ENCODE data around the gene ZNF814. TPM values are rescaled to one million over a fixed set of nuclear protein-coding genes. Genes with fewer than 3 reads are reported as not detected.
"Not testable (repeated sequence)": the region's sequence is repeated elsewhere in the genome, so short reads cannot be mapped to it uniquely, and the experiment has no call there.

Gene ZNF814
- total and polyA plus RNA-seq, 4 donors: 17.5 to 61.5 (median 33.1) TPM

- 57% methylated on average over 6 of the region's 7 CpGs for WGBS (ENCODE audit: insufficient coverage)
- Histone ChIP-seq H3K27me3 (ENCODE audit: control insufficient read depth, insufficient read depth, low read length) (no peaks in the 10 kb centered on the region), H3K4me3 (ENCODE audit: low read depth, low read length) (no peak overlapping the region), H3K4me1 (ENCODE audit: control insufficient read depth, insufficient read depth, low read length) (no peaks in the 10 kb centered on the region), H3K27ac (ENCODE audit: low read depth, low read length) (no peak overlapping the region), H3K36me3 (ENCODE audit: control insufficient read depth, insufficient read depth, low read length) (peaks cover 15% of the 10 kb centered on the region), H3K9me3 (ENCODE audit: control insufficient read depth, insufficient read depth, low read length) (no peaks in the 10 kb centered on the region)
- DNase-seq (ENCODE audit: low read depth in 4 of 6, low spot score in 6 of 6): no peak
Observed at GRCh38 chr19:57903618-57904184, 14.9 kb upstream of the ZNF814 start.

- no peak for DNase-seq (ENCODE audit: low read depth in 4 of 6, low spot score in 6 of 6)
- Histone ChIP-seq H3K4me3 (ENCODE audit: low read depth, low read length) (no peak overlapping the region), H3K27me3 (ENCODE audit: control insufficient read depth, insufficient read depth, low read length) (no peaks in the 10 kb centered on the region), H3K9me3 (ENCODE audit: control insufficient read depth, insufficient read depth, low read length) (no peaks in the 10 kb centered on the region), H3K27ac (ENCODE audit: low read depth, low read length) (no peak overlapping the region), H3K36me3 (ENCODE audit: control insufficient read depth, insufficient read depth, low read length) (peaks cover 9% of the 10 kb centered on the region), H3K4me1 (ENCODE audit: control insufficient read depth, insufficient read depth, low read length) (no peaks in the 10 kb centered on the region)
- WGBS (ENCODE audit: insufficient coverage): 86% methylated on average over 3 of the region's 5 CpGs
Observed at GRCh38 chr19:57900311-57900710, 11.5 kb upstream of the ZNF814 start.

- not testable (repeated sequence) for DNase-seq (ENCODE audit: low read depth in 4 of 6, low spot score in 6 of 6)
- 60% methylated on average over 3 of the region's 3 CpGs for WGBS (ENCODE audit: insufficient coverage)
Observed at GRCh38 chr19:57890706-57891105, 1.9 kb upstream of the ZNF814 start.

GRCh38 chr19:57888107-57888559 is 704 bp downstream of the ZNF814 start:
- Histone ChIP-seq H3K27me3 (ENCODE audit: control insufficient read depth, insufficient read depth, low read length) (no peaks in the 10 kb centered on the region), H3K36me3 (ENCODE audit: control insufficient read depth, insufficient read depth, low read length) (peaks cover 16% of the 10 kb centered on the region), H3K9me3 (ENCODE audit: control insufficient read depth, insufficient read depth, low read length) (no peaks in the 10 kb centered on the region), H3K27ac (ENCODE audit: low read depth, low read length) (peak overlapping the region; percentile 57), H3K4me1 (ENCODE audit: control insufficient read depth, insufficient read depth, low read length) (peaks cover 20% of the 10 kb centered on the region), H3K4me3 (ENCODE audit: low read depth, low read length) (peak overlapping the region; percentile 93)
- 0% methylated on average over 4 of the region's 8 CpGs for WGBS (ENCODE audit: insufficient coverage)
- DNase-seq (ENCODE audit: low read depth in 4 of 6, low spot score in 6 of 6): peak in 1 of 6 donors; percentile 6

More at GRCh38 chr19:57890706-57891105, 1.9 kb upstream of the ZNF814 start:
- H3K27ac ChIP-seq (ENCODE audit: low read depth, low read length); H3K9me3 ChIP-seq (ENCODE audit: control insufficient read depth, insufficient read depth, low read length); H3K4me3 ChIP-seq (ENCODE audit: low read depth, low read length); H3K36me3 ChIP-seq (ENCODE audit: control insufficient read depth, insufficient read depth, low read length); H3K27me3 ChIP-seq (ENCODE audit: control insufficient read depth, insufficient read depth, low read length): not testable (repeated sequence)
- H3K4me1 ChIP-seq (ENCODE audit: control insufficient read depth, insufficient read depth, low read length): peaks cover 20% of the 10 kb centered on the region

GRCh38 chr19:57887195-57887941 is 1.5 kb downstream of the ZNF814 start:
- no peaks in the 10 kb centered on the region for H3K27me3 ChIP-seq (ENCODE audit: control insufficient read depth, insufficient read depth, low read length)
- peaks cover 20% of the 10 kb centered on the region for H3K4me1 ChIP-seq (ENCODE audit: control insufficient read depth, insufficient read depth, low read length)
- H3K4me3 ChIP-seq (ENCODE audit: low read depth, low read length): peak overlapping the region; percentile 93
- H3K9me3 ChIP-seq (ENCODE audit: control insufficient read depth, insufficient read depth, low read length): no peaks in the 10 kb centered on the region
- no peak overlapping the region for H3K27ac ChIP-seq (ENCODE audit: low read depth, low read length)
- 7% methylated on average over 4 of the region's 6 CpGs for WGBS (ENCODE audit: insufficient coverage)
- peak in 2 of 6 donors; percentile 11 to 19 for DNase-seq (ENCODE audit: low read depth in 4 of 6, low spot score in 6 of 6)
- peaks cover 16% of the 10 kb centered on the region for H3K36me3 ChIP-seq (ENCODE audit: control insufficient read depth, insufficient read depth, low read length)

GRCh38 chr19:57886046-57886445 is 2.8 kb downstream of the ZNF814 start:
- Histone ChIP-seq H3K4me3 (ENCODE audit: low read depth, low read length) (no peak overlapping the region), H3K4me1 (ENCODE audit: control insufficient read depth, insufficient read depth, low read length) (peaks cover 20% of the 10 kb centered on the region), H3K27me3 (ENCODE audit: control insufficient read depth, insufficient read depth, low read length) (no peaks in the 10 kb centered on the region), H3K9me3 (ENCODE audit: control insufficient read depth, insufficient read depth, low read length) (no peaks in the 10 kb centered on the region), H3K36me3 (ENCODE audit: control insufficient read depth, insufficient read depth, low read length) (peaks cover 16% of the 10 kb centered on the region), H3K27ac (ENCODE audit: low read depth, low read length) (no peak overlapping the region)
- 83% methylated on average over 1 of the region's 3 CpGs for WGBS (ENCODE audit: insufficient coverage)
- DNase-seq (ENCODE audit: low read depth in 4 of 6, low spot score in 6 of 6): no peak

GRCh38 chr19:57873883-57874799 is 14.7 kb downstream of the ZNF814 start:
- not testable (repeated sequence) for DNase-seq (ENCODE audit: low read depth in 4 of 6, low spot score in 6 of 6); H3K4me1 ChIP-seq (ENCODE audit: control insufficient read depth, insufficient read depth, low read length); H3K4me3 ChIP-seq (ENCODE audit: low read depth, low read length); H3K27me3 ChIP-seq (ENCODE audit: control insufficient read depth, insufficient read depth, low read length); H3K27ac ChIP-seq (ENCODE audit: low read depth, low read length); H3K9me3 ChIP-seq (ENCODE audit: control insufficient read depth, insufficient read depth, low read length)
- H3K36me3 ChIP-seq (ENCODE audit: control insufficient read depth, insufficient read depth, low read length): peaks cover 28% of the 10 kb centered on the region
- 100% methylated on average over 5 of the region's 8 CpGs for WGBS (ENCODE audit: insufficient coverage)

GRCh38 chr19:57872450-57872849 is 16.4 kb downstream of the ZNF814 start:
- H3K4me3 ChIP-seq (ENCODE audit: low read depth, low read length): no peak overlapping the region
- no peaks in the 10 kb centered on the region for H3K27me3 ChIP-seq (ENCODE audit: control insufficient read depth, insufficient read depth, low read length)
- H3K9me3 ChIP-seq (ENCODE audit: control insufficient read depth, insufficient read depth, low read length): peaks cover 2% of the 10 kb centered on the region
- H3K36me3 ChIP-seq (ENCODE audit: control insufficient read depth, insufficient read depth, low read length): peaks cover 32% of the 10 kb centered on the region
- no peak overlapping the region for H3K27ac ChIP-seq (ENCODE audit: low read depth, low read length)
- DNase-seq (ENCODE audit: low read depth in 4 of 6, low spot score in 6 of 6): no peak
- no peaks in the 10 kb centered on the region for H3K4me1 ChIP-seq (ENCODE audit: control insufficient read depth, insufficient read depth, low read length)

- Histone ChIP-seq H3K36me3 (ENCODE audit: control insufficient read depth, insufficient read depth, low read length) (peaks cover 44% of the 10 kb centered on the region), H3K9me3 (ENCODE audit: control insufficient read depth, insufficient read depth, low read length) (peaks cover 2% of the 10 kb centered on the region), H3K27me3 (ENCODE audit: control insufficient read depth, insufficient read depth, low read length) (no peaks in the 10 kb centered on the region), H3K4me1 (ENCODE audit: control insufficient read depth, insufficient read depth, low read length) (no peaks in the 10 kb centered on the region), H3K27ac (ENCODE audit: low read depth, low read length) (no peak overlapping the region), H3K4me3 (ENCODE audit: low read depth, low read length) (no peak overlapping the region)
- 83% methylated on average over 1 of the region's 2 CpGs for WGBS (ENCODE audit: insufficient coverage)
- DNase-seq (ENCODE audit: low read depth in 4 of 6, low spot score in 6 of 6): no peak
Observed at GRCh38 chr19:57870225-57870624, 18.6 kb downstream of the ZNF814 start.
